GM18861 (cell line): ENCODE measurements around the gene GOLGA8K.
"Not testable (repeated sequence)": the region's sequence is repeated elsewhere in the genome, so short reads cannot be mapped to it uniquely, and the experiment has no call there.

ENCODE experiments used
- ATAC-seq: cut with Tn5 transposase; IDR thresholded peaks from one replicate; pipeline ENCODE4 v1.9.1; 2021; ENCODE audit not compliant: unreplicated experiment

The GOLGA8K gene, protein sequence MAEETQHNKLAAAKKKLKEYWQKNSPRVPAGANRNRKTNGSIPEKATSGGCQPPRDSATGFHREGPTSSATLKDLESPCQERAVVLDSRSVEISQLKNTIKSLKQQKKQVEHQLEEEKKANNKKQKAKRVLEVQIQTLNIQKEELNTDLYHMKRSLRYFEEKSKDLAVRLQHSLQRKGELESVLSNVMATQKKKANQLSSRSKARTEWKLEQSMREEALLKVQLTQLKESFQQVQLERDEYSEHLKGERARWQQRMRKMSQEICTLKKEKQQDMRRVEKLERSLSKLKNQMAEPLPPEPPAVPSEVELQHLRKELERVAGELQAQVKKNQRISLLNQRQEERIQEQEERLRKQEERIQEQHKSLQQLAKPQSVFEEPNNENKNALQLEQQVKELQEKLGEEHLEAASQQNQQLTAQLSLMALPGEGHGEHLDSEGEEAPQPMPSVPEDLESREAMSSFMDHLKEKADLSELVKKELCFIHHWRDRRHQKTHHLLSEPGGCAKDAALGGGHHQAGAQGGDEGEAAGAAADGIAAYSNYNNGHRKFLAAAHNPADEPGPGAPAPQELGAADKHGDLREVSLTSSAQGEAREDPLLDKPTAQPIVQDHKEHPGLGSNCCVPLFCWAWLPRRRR

DNA sequence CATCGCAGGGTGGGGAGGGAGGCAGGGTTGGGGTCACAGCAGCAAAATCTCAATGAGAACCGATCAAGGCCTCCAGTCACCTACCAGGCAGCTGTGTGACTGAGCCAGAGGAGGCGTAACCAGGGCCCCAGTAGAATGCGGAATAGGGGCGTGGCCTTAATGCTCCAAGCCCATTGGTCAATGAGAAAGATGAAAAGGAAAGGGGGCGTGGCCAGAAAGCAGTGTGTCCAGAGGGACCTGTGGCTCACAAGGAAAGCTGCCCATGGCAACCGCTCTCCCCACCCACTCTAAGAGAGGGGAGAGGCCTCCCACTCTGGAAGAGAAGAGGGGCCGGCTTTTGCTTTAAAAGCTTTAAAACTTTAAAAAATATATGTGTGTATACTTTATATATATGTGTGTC lies at the start of gene GOLGA8K:
TSS of gene GOLGA8K (minus strand) at position 101 of the 400 bp plus-strand sequence. CDS start at position 3, 98 bp downstream.
- ATAC-seq = not testable (repeated sequence)

DNA sequence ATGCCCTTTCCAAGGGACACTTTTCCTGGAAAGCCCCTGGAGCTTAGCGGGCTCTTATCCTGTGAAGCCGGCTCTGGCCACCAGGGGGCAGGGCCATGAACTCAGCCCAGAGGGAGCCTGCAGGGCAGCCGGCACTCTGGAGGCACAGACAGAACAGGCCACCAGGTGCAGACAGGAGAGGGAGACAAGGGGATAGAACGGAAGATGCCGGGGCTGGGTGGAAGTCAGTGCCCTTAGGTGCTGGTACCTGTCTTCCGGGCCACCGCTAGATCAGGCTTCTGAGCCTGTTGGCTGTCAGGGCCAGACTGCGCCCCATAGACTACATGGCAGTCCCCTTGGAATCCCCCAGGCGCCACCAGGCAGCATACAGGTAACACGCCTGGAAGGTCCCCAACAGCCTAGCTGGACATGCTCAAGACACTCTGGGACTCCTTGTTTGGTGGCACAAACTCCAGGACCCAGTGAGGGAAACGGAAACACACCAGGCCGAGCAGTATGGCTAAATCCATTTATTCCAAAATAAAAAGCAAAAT lies 37.4 kb upstream of the GOLGA8K start:
- not testable (repeated sequence) for ATAC-seq

- ATAC-seq = not testable (repeated sequence)
Measured at GRCh38 chr15:32434102-32434963, 31.2 kb upstream of the GOLGA8K start.

- not testable (repeated sequence) for ATAC-seq
Measured at GRCh38 chr15:32427635-32428034, 24.5 kb upstream of the GOLGA8K start.

GRCh38 chr15:32426511-32426910 lies 23.4 kb upstream of the GOLGA8K start:
- not testable (repeated sequence) for ATAC-seq

DNA sequence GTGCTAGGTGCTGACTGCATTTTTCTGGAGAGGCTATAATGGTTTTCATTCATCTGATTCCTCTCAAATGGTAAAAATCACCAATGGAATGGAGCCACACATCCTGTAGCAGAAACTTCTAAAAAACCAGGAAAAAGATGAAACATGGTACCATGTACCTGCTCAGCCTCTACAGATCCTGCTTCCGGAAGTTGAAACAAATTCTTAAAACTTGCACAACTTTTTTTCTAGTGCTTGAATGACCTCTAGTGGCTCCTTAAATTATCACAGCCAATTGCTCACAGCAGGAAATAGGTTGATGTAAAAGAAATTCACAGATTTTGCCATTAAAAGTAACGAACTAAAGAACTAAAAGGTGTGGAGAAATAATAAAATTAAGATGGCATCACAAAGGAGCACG lies 4.8 kb upstream of the GOLGA8K start:
- ATAC-seq = not testable (repeated sequence)

DNA sequence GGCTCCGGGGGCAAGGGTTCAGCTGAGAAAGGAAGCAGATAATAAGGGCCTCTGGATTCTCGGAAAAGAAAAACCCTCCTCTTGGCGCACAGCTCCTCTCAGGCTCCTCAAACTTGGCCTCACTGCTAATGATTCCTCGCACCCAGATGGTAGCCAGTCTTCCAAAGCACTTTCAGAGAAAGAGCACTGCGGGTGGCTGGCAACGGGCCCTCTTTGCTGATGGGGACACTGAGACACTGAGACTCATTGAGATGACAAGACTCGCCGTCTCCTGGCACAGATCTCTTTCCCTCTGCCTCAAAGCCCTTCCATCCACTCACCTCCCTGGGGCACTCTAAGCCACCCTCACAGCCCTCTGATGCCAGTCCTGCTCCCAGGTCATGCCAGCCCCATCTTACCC lies 6.6 kb downstream of the GOLGA8K start:
- ATAC-seq = not testable (repeated sequence)

GRCh38 chr15:32394745-32395144 lies 8.3 kb downstream of the GOLGA8K start:
- ATAC-seq = not testable (repeated sequence)

DNA sequence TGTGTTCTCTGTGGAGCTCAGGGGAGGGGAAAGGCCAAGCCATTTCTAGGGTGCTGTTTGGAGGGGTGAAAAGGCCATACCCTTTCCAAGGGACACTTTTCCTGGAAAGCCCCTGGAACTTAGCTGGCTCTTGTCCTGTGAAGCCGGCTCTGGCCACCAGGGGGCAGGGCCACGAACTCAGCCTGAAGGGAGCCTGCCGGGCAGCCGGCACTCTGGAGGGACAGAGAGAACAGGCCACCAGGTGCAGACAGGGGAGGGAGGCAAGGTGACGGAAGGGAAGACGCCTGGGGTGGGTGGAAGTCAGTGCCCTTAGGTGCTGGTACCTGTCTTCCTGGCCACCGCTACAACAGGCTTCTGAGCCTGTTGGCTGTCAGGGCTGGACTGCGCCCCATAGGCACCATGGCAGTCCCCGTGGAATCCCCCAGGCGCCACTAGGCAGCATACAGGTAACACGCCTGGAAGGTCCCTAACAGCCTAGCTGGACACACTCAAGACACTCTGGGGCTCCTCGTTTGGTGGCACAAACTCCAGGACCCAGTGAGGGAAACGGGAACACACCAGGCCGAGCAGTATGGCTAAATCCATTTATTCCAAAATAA lies 14.9 kb downstream of the GOLGA8K start:
- ATAC-seq = not testable (repeated sequence)

DNA sequence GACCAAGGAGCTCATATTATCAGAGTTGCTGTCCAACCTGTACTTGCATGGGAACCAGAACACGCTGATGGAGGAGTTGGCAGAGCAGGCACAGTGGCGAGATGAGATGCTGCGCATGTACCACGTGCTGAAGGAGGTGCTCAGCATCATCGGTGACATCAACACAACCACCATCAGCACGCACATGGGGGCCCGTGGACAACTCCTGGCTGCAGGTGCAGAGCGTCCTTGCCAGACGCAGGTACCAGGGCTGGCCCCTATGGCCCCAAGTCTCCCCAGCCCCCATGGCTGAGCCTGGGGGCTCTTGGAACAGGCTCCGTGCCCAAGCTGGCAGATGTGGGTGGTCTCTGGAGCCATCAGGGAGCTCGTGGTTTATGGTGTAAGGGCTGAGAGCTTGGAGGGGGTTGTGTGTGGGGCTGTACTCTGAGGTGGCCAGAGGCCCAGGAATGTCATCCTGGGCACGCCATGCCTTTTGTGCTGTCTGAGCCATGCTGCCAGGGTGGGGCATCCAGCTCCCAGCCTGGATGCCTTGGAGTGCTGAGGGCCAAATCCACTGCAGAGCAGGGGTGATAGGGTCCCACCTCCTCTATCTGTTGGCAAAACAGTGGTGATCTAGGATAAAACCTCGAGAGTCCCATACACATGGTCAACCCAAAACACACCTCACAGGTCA lies 17.1 kb downstream of the GOLGA8K start:
- not testable (repeated sequence) for ATAC-seq

DNA sequence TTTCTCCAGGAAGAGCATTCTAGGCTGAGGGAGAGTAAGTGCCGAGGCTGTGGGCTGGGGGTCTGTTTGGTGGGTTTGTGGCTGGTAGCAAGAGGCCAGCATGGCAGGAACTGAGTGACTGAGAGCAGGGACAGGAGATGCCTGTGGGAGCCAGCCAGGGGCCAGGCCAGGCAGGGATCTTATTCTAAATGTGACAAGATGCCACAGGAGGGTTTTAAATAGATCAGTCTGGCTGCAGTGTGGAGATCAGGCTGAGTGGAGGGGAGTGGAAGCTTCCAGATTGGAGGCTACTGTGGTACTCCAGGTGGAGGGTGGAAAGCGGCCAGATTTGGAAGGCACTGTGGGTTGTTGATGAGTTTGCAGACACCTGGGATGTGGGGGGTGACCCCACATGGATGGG lies 28.9 kb downstream of the GOLGA8K start:
- ATAC-seq = not testable (repeated sequence)

GRCh38 chr15:32373707-32374106 lies 29.4 kb downstream of the GOLGA8K start:
- not testable (repeated sequence) for ATAC-seq

GRCh38 chr15:32372075-32372474 lies 31.0 kb downstream of the GOLGA8K start:
- not testable (repeated sequence) for ATAC-seq

DNA sequence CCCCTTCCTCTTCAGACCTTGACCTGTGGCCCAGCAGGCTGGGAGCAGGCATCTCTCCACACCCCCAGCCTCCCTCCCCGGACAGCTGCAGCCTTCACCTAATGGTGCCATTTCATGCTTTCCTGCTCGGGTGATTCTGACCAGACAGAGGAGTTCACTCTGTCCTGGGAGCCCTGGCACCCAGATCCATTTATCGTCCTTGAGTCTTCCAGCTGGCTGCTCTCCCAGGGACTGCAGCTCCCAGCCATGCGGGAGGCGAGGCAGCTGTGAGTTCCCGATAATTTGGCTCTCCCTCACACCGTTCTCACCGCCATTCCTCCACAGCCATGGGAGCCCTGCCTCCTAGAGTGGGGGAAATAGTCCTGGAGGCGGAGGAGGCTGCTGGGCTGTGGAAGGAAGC lies 32.6 kb downstream of the GOLGA8K start:
- not testable (repeated sequence) for ATAC-seq

GRCh38 chr15:32370064-32370463 lies 33.0 kb downstream of the GOLGA8K start:
- ATAC-seq = not testable (repeated sequence)

GRCh38 chr15:32366492-32366891 lies 36.6 kb downstream of the GOLGA8K start:
- not testable (repeated sequence) for ATAC-seq

DNA sequence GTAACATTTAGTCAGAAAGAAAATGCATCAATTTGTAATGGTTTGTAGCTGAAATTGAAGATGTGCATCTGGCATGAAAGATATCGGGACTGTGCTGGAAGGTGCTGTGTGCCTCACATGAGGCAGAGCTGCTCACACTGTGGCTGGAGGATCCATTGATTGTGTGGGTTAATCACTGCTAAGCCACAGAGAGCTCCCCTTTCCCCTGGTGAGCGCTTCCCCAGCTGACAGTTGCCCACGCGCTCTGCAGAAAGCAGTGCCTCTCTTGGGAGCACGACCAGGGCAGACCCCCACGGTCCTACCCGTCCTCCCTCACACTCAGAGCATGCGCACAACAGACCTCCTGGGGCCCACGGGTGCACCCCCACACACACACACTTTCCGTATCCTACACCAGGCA lies 37.1 kb downstream of the GOLGA8K start:
- ATAC-seq = not testable (repeated sequence)

GRCh38 chr15:32364944-32365343 lies 38.1 kb downstream of the GOLGA8K start:
- ATAC-seq = not testable (repeated sequence)

DNA sequence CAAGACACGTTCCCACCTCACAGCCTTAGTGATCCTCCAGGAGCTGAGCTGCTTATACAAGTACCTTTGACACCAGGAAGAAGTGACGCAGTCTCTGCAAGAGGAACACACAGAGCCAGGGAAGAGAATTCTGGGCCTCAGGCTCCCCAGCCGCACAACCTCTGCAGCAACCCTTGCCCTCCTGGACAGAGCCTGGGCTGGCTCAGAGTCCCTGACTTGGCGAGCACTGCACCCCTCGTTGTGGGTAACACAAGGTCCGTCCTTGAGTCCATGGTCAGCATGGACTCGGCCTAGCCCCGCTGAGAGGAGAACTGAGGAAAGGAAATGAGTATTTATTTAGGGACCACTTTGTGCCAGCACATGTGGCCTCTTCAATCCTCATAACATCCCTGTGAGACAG lies 39.6 kb downstream of the GOLGA8K start:
- not testable (repeated sequence) for ATAC-seq

GRCh38 chr15:32361662-32362061 lies 41.4 kb downstream of the GOLGA8K start:
- ATAC-seq = not testable (repeated sequence)
